Testis (tissue), 2 donors: Measurements from ENCODE around the gene MBD3L4.
"Not testable (repeated sequence)": the region's sequence is repeated elsewhere in the genome, so short reads cannot be mapped to it uniquely, and the experiment has no call there.

Source experiments
- POLR2A ChIP-seq: fragments of 450-650 bp; IDR thresholded peaks from one replicate; pipeline ENCODE4 v1.6.1; 2017; ENCODE audit warnings: antibody characterized with exemption, mild to moderate bottlenecking, moderate library complexity
- TF ChIP-seq, protein P1 (sequence below), 3 experiments: fragments of 450-650 bp in 2 of 3; fragments of 200-600 bp in 1 of 3; sonication (generic) in 1 of 3; IDR thresholded peaks; one replicate each; pipeline ENCODE4 v1.5.1; 2016 to 2019; ENCODE audit warnings: antibody characterized with exemption in 3 of 3, mild to moderate bottlenecking in 2 of 3, moderate library complexity in 1 of 3

DNA sequence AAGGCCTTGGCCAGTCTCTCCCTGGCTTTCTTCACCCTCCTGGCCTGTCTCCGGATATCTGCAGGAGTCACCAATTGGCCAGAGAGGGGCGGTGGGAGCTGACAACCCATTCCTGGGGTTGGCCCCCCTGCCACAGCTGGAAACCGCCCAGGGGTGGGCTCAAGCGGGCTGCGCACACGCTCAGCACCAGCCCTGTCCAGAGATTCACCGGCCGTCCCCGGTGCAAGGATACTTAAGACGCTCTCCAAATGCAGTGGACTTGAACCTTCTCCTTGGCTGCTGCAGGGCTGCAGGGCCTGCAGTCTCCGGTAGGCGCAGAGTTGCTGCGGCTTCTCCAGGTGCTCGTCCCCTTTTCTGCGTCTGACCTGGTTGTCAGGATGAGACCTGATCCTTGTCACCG lies 16.4 kb upstream of the MBD3L4 start:
- TF ChIP-seq, protein P1, sequence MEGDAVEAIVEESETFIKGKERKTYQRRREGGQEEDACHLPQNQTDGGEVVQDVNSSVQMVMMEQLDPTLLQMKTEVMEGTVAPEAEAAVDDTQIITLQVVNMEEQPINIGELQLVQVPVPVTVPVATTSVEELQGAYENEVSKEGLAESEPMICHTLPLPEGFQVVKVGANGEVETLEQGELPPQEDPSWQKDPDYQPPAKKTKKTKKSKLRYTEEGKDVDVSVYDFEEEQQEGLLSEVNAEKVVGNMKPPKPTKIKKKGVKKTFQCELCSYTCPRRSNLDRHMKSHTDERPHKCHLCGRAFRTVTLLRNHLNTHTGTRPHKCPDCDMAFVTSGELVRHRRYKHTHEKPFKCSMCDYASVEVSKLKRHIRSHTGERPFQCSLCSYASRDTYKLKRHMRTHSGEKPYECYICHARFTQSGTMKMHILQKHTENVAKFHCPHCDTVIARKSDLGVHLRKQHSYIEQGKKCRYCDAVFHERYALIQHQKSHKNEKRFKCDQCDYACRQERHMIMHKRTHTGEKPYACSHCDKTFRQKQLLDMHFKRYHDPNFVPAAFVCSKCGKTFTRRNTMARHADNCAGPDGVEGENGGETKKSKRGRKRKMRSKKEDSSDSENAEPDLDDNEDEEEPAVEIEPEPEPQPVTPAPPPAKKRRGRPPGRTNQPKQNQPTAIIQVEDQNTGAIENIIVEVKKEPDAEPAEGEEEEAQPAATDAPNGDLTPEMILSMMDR (IDR thresholded peaks at IDR 0.05) = not testable (repeated sequence)
- not testable (repeated sequence) for TF ChIP-seq POLR2A
